Endometrium (tissue), 2 donors: ENCODE data around the gene NTSR2.
"Not testable (repeated sequence)": the region's sequence is repeated elsewhere in the genome, so short reads cannot be mapped to it uniquely, and the experiment has no call there.

ENCODE experiments used
- FAIRE-seq: peaks from 2 replicates; lab custom pipeline; 2012; peaks lifted over from hg19 to GRCh38; lab: Jason Lieb, UNC
- donor health status: control.
- donor health status: control.

NTSR2 gene

GRCh38 chr2:11679486-11680181 is 9.6 kb upstream of the NTSR2 start:
- FAIRE-seq: no peak

GRCh38 chr2:11679016-11679415 is 9.0 kb upstream of the NTSR2 start:
- FAIRE-seq: no peak

- no peak for FAIRE-seq
Observed at GRCh38 chr2:11678306-11678960, 8.4 kb upstream of the NTSR2 start.

GRCh38 chr2:11677136-11678055 is 7.4 kb upstream of the NTSR2 start:
- FAIRE-seq: no peak

DNA sequence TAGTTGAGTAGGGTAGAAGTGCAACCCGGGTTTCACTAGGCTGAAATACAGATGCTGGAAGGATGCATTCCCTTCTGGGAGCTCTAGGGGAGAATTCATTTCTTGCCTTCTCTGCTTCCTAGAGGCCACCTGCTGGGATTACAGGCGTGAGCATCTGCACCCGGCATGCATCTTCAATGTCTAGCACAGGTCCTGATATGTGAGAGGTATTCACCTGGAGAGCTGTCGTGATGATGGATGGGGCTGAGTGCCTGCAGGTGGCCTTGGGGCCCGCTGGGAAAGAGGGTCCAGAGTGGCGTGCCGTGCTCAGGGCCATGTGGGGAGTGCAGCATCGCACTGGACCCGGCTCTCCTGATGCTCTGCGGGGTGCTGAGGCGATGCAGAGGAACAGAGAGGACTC is 6.6 kb upstream of the NTSR2 start:
- no peak for FAIRE-seq

DNA sequence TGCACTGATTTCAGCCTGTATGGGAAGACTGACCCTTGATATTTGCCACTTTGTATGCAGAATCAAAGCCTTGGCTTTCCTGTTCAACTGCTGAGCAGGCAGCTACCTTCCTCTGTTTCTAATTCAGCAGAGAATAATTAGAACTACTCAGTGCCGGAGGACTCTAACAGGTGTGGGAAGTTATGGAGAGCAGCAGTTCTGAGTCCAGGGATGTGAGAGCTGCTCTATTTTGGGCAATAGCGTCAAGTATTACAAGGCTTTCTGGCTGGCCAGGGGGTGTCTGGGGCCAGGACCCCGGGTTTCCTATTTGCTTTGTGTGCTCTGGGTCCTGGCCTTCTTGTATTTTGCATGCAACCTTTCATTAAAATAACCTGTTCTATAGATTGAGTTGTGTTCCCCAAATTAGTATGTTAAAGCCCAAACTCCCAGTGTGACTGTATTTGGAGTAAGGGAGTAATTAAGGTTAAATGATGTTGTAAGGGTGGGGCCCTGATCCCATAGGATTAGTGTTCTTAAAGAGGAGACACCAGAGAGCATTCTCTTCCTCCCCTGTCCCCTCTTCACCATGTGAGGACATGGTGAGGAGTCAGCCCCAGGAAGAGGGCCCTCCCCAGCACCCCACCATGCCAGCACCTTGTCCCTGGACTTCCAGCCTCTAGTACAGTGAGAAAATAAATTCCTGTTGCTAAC is 5.6 kb upstream of the NTSR2 start:
- FAIRE-seq: no peak

GRCh38 chr2:11674983-11675382 is 5.0 kb upstream of the NTSR2 start:
- no peak for FAIRE-seq

- no peak for FAIRE-seq
Observed at GRCh38 chr2:11672407-11672806, 2.4 kb upstream of the NTSR2 start.

- FAIRE-seq: no peak
Observed at GRCh38 chr2:11667866-11668637, 1.9 kb downstream of the NTSR2 start.

GRCh38 chr2:11667194-11667593 is 2.8 kb downstream of the NTSR2 start:
- no peak for FAIRE-seq

DNA sequence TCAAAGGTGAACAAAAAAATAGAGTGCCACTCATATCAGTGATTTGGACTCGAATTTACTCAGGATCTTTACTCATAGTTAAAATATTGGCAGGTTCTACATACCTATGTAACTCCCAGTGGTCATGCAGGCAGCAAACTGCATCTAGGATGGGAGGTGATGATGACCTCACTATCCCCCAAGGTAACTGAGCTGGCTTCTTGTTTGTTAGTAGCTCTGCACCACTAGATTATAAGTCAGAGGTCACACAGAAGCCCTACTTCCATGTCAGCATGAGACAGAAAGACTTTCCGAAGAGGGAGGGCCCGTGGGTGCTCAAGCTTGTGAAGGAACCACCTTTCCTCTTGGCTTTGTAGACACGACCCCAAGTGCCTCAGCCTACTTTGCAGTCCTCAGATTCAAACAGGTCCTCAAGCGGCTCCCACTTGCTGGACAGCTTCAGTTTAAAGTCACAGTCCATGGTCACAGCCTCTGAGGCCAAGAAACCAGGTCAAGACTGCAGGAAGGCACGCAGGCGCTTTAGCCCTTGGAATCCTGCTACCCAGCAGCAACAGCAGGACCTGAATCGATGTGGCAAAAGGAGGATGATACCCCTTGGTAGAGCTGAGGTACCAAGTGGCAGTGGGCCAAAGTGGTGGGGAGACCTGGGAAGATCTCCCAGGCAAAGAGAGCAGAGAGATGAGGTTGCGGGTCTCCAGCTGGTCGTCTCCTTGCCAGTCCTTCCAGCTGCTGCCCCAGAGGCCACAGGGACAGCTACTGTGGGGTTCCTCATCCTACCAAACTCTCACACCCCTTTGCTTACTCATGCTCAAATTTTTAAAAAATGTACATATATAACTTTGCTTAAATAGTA is 4.3 kb downstream of the NTSR2 start:
- FAIRE-seq: no peak

DNA sequence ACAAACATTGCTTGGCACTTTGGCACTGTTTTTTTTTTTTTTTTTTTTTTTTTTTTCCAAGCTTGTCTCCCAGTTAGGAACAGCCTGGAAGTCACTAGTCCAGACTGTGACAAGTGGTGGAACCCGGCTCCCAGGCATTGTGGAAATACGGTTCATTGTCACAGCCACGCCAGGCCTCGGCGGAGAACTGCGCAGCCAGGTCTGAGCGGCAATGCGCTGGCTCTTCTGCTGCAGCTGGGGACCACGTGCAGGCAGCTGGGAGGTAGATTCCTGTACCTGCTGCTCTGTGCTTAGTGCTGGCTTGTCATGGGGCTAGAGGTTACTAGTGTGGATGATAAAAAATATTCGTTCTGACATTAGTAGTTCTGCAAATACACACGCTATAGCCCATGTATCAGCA is 5.0 kb downstream of the NTSR2 start:
- FAIRE-seq: no peak

- FAIRE-seq: no peak
Observed at GRCh38 chr2:11663427-11663826, 6.6 kb downstream of the NTSR2 start.

GRCh38 chr2:11662882-11663281 is 7.1 kb downstream of the NTSR2 start:
- FAIRE-seq: no peak

DNA sequence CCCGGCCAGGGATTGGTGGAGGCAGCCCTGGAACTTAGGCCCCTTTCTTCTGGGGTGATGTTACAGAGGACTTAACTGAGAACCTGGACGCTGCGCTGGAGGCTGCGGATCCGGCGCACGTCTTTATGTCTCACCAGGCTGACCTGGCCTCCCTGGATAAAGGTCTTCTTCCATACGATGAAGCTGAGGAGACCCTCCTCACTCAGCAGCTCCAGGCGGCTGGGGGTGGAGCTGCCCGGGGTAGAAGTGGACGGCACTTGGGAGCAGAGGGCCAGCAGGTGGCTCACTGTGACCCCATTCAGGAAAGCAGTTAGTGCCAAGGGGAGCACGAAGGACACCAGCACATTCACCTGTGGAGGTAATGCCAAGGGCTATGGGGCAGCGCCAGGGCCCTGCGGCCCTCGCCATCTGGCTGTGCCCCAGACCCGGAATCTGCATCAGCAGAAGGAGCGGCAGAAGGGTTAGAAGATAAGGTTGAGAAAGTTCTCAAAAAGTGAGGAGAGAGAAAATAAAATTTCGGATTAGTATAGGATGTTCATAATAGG is 8.0 kb downstream of the NTSR2 start:
- FAIRE-seq: no peak

GRCh38 chr2:11660396-11660795 is 9.6 kb downstream of the NTSR2 start:
- FAIRE-seq: not testable (repeated sequence)

DNA sequence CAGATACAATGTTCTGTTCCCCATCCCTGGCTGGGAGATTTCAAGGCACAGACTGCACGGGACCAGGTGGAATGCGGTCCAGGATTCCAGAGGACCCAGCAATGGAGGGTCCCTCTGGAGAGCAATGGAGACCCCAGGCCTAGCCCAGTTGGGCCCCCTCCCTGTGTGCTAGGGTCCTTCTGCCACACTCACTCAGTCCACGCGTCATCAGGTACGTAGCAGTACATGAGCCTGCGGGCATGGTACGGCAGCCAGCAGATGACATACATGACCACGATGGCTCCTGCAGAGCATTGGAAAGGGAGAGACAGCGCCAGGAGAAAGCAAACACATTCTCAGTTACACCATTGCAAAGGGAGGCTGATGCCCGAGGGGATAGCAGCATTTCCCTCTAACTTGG is 10.1 kb downstream of the NTSR2 start:
- FAIRE-seq: no peak

DNA sequence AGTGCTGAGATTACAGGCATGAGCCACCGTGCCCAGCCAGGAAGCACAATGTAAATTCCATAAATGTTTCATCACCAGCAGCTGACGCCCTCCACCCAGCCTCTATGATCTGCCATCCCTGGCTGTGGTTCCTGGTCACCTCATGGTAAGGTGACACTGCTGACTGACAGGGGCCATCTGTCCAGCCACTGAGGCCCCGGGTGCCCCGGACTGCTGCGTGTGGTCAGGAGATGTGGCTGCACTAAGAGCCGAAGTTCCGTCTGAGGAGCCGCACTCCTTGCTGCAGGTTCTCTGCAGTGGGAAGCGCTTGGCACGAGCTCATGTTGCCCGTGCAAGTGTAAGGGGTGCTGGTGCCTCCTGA is 10.9 kb downstream of the NTSR2 start:
- no peak for FAIRE-seq

DNA sequence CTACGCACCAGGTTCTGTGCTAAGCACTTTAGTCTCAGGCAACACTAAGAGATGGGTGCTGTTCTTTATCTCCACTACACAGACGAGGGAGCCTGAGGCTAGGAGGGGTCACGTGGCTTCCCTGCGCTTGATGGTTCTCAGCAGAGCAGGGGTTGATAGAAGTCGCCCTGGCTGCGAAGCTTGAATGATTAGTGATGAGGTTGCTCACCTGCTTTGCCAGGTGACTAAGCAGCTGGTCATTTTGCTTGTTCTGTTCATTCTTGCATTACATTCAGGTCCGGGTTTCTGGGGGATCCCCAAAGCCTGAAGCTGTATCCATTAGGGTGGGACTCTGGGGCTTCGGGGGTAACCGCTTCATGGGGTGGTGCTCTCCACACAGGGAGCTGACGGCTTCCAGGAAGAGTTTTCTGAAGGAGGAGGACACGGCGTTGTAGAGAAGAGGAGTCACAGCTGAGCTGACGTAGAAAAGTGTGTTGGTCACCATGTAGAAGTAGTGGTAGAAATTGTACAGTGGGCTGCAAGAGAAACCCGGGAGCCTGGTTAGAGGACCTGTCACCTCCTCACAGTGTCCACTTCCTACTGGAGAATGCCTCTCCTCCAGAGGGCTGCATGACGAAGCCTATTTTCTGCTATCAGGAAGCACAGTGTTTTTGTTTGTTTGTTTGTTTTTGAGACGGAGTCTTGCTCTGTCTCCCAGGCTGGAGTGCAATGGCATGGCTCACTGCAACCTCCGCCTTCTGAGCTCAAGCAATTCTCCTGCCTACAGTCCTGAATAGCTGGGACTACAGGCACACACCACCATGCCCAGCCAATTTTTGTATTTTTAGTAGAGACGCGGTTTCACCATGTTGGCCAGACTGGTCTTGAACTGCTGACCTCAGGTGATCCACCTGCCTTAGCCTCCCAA is 11.5 kb downstream of the NTSR2 start:
- FAIRE-seq: no peak
